Spinal cord (tissue), 10 donors: ENCODE results near the gene KCNN3. TPM values are rescaled to one million over a fixed set of nuclear protein-coding genes. Genes with fewer than 3 reads are reported as not detected.

Experiments used
- DNase-seq, 6 donors: peaks; one replicate each; pipeline versions ENCODE4 v3.0.0 to v3.0.0-alpha.2; 2013 to 2015; ENCODE audit warnings: low spot score in 6 of 6, low read depth in 4 of 6
- H3K27ac ChIP-seq: one replicate; pipeline ENCODE4 v1.5.1; 2013; ENCODE audit warnings: low read depth, low read length, control low read depth
- H3K27me3 ChIP-seq: one replicate; pipeline ENCODE4 v1.6.1; 2013; ENCODE audit warnings: low read length; ENCODE audit not compliant: control insufficient read depth, insufficient read depth
- H3K36me3 ChIP-seq: one replicate; pipeline ENCODE4 v1.6.1; 2013; ENCODE audit warnings: low read length; ENCODE audit not compliant: control insufficient read depth, insufficient read depth
- H3K4me1 ChIP-seq: one replicate; pipeline ENCODE4 v1.6.1; 2013; ENCODE audit warnings: low read length; ENCODE audit not compliant: control insufficient read depth, insufficient read depth
- H3K4me3 ChIP-seq: one replicate; pipeline ENCODE4 v1.5.1; 2013; ENCODE audit warnings: low read depth, low read length, control low read depth
- H3K9me3 ChIP-seq: one replicate; pipeline ENCODE4 v1.6.1; 2013; ENCODE audit warnings: low read length; ENCODE audit not compliant: control insufficient read depth, insufficient read depth
- whole genome bisulfite sequencing: methylation state at CpG from one replicate; pipeline ENCODE4 v1.1.5; 2013; ENCODE audit warnings: missing lambda C conversion rate; ENCODE audit not compliant: insufficient coverage; 5-methylcytosine and 5-hydroxymethylcytosine counted together
- polyA plus RNA-seq, 2 donors: library from polyadenylated mRNA; unstranded; fragments of 120-200 nt; gene quantifications; one replicate each; pipeline ENCODE4 v1.2.1, GENCODE V29; 2013; ENCODE audit not compliant: insufficient read length in 2 of 2
- total RNA-seq, 2 donors: library from RNA; depleted of rRNA in 1 of 2; stranded (reverse); fragments of 120-200 nt in 1 of 2; fragments of >200 nt in 1 of 2; gene quantifications; one replicate each; pipeline versions ENCODE4 v1.2.3 to v1.2.4, GENCODE V29; 2013 to 2014
- donor health status: healthy.

Gene KCNN3
- total and polyA plus RNA-seq, 4 donors, result 9.6 to 24.8 (median 16.4) TPM

- Histone ChIP-seq H3K27me3 (peaks cover 8% of the 10 kb centered on the region), H3K4me1 (peaks cover 38% of the 10 kb centered on the region), H3K36me3 (peaks cover 3% of the 10 kb centered on the region), H3K4me3 (no peak overlapping the region), H3K9me3 (no peaks in the 10 kb centered on the region), H3K27ac (no peak overlapping the region)
- WGBS, result no CpG with 5 or more reads among the region's 1 CpG
- DNase-seq, result no peak
Measured at GRCh38 chr1:154764181-154764580, 105.9 kb downstream of the KCNN3 start.

GRCh38 chr1:154760469-154760933 lies 109.6 kb downstream of the KCNN3 start:
- Histone ChIP-seq H3K27ac (no peak overlapping the region), H3K36me3 (peaks cover 6% of the 10 kb centered on the region), H3K27me3 (peaks cover 8% of the 10 kb centered on the region), H3K4me3 (no peak overlapping the region), H3K4me1 (peaks cover 16% of the 10 kb centered on the region), H3K9me3 (no peaks in the 10 kb centered on the region)
- peak in 2 of 6 donors; percentile 54 to 81 for DNase-seq
- WGBS, result 21% methylated on average over 48 of the region's 54 CpGs

- WGBS, result 85% methylated on average over 3 of the region's 8 CpGs
- Histone ChIP-seq H3K27me3 (peaks cover 8% of the 10 kb centered on the region), H3K27ac (no peak overlapping the region), H3K9me3 (no peaks in the 10 kb centered on the region), H3K4me3 (no peak overlapping the region), H3K4me1 (peaks cover 14% of the 10 kb centered on the region), H3K36me3 (peaks cover 6% of the 10 kb centered on the region)
- no peak for DNase-seq
Measured at GRCh38 chr1:154759793-154760192, 110.3 kb downstream of the KCNN3 start.

GRCh38 chr1:154759196-154759595 lies 110.9 kb downstream of the KCNN3 start:
- DNase-seq, result no peak
- Histone ChIP-seq H3K27ac (no peak overlapping the region), H3K4me3 (no peak overlapping the region), H3K36me3 (peaks cover 6% of the 10 kb centered on the region), H3K27me3 (peaks cover 8% of the 10 kb centered on the region), H3K4me1 (peaks cover 14% of the 10 kb centered on the region), H3K9me3 (no peaks in the 10 kb centered on the region)
- 96% methylated on average over 4 of the region's 7 CpGs for WGBS

- peaks cover 6% of the 10 kb centered on the region for H3K27me3 ChIP-seq
- H3K4me1 ChIP-seq, result peaks cover 14% of the 10 kb centered on the region
- H3K36me3 ChIP-seq, result peaks cover 8% of the 10 kb centered on the region
- no peaks in the 10 kb centered on the region for H3K9me3 ChIP-seq
- no peak overlapping the region for H3K4me3 ChIP-seq
- H3K27ac ChIP-seq, result no peak overlapping the region
- no peak for DNase-seq
- 80% methylated on average over 4 of the region's 6 CpGs for WGBS
Measured at GRCh38 chr1:154758346-154758745, 111.7 kb downstream of the KCNN3 start.

GRCh38 chr1:154756793-154757548 lies 113.1 kb downstream of the KCNN3 start:
- WGBS, result 60% methylated on average over 5 of the region's 5 CpGs
- Histone ChIP-seq H3K4me3 (no peak overlapping the region), H3K27ac (no peak overlapping the region), H3K27me3 (peaks cover 5% of the 10 kb centered on the region), H3K36me3 (peaks cover 9% of the 10 kb centered on the region), H3K4me1 (peaks cover 22% of the 10 kb centered on the region), H3K9me3 (no peaks in the 10 kb centered on the region)
- no peak for DNase-seq

GRCh38 chr1:154755858-154756730 lies 114.0 kb downstream of the KCNN3 start:
- Histone ChIP-seq H3K4me3 (no peak overlapping the region), H3K9me3 (no peaks in the 10 kb centered on the region), H3K27ac (no peak overlapping the region), H3K27me3 (peaks cover 5% of the 10 kb centered on the region), H3K36me3 (peaks cover 9% of the 10 kb centered on the region), H3K4me1 (peaks cover 29% of the 10 kb centered on the region)
- no peak for DNase-seq
- WGBS, result 79% methylated on average over 3 of the region's 6 CpGs

- no peak for DNase-seq
- 89% methylated on average over 6 of the region's 7 CpGs for WGBS
- Histone ChIP-seq H3K4me1 (peaks cover 47% of the 10 kb centered on the region), H3K36me3 (peaks cover 11% of the 10 kb centered on the region), H3K27ac (no peak overlapping the region), H3K4me3 (no peak overlapping the region), H3K27me3 (no peaks in the 10 kb centered on the region), H3K9me3 (no peaks in the 10 kb centered on the region)
Measured at GRCh38 chr1:154753426-154753825, 116.7 kb downstream of the KCNN3 start.

GRCh38 chr1:154752273-154753030 lies 117.6 kb downstream of the KCNN3 start:
- Histone ChIP-seq H3K9me3 (no peaks in the 10 kb centered on the region), H3K27ac (peak overlapping the region; percentile 70)
- WGBS, result 98% methylated on average over 4 of the region's 12 CpGs

More at GRCh38 chr1:154752273-154753030, 117.6 kb downstream of the KCNN3 start:
- Histone ChIP-seq H3K4me1 (peaks cover 54% of the 10 kb centered on the region), H3K36me3 (peaks cover 9% of the 10 kb centered on the region), H3K27me3 (no peaks in the 10 kb centered on the region), H3K4me3 (no peak overlapping the region)
- DNase-seq, result no peak
